Hematopoietic multipotent progenitor cell (in vitro differentiated cells): Measurements from ENCODE around the gene TOLLIP. TPM values are rescaled to one million over a fixed set of nuclear protein-coding genes. Genes with fewer than 3 reads are reported as not detected.
A peak's percentile ranks its signal among the peaks of the same experiment; 100 is the strongest.
"Not testable (repeated sequence)": the region's sequence is repeated elsewhere in the genome, so short reads cannot be mapped to it uniquely, and the experiment has no call there.

ENCODE experiments used
- DNase-seq, 3 donors: peaks; one replicate each; pipeline ENCODE4 v3.0.0-alpha.2; 2011 to 2015; ENCODE audit warnings: low read depth in 2 of 3, low spot score in 2 of 3
- total RNA-seq: library from RNA; depleted of rRNA; stranded (reverse); fragments of >200 nt; gene quantifications from one replicate; pipeline ENCODE4 v1.2.3, GENCODE V29; 2012

TOLLIP gene
- total RNA-seq: 49.3 TPM

DNA sequence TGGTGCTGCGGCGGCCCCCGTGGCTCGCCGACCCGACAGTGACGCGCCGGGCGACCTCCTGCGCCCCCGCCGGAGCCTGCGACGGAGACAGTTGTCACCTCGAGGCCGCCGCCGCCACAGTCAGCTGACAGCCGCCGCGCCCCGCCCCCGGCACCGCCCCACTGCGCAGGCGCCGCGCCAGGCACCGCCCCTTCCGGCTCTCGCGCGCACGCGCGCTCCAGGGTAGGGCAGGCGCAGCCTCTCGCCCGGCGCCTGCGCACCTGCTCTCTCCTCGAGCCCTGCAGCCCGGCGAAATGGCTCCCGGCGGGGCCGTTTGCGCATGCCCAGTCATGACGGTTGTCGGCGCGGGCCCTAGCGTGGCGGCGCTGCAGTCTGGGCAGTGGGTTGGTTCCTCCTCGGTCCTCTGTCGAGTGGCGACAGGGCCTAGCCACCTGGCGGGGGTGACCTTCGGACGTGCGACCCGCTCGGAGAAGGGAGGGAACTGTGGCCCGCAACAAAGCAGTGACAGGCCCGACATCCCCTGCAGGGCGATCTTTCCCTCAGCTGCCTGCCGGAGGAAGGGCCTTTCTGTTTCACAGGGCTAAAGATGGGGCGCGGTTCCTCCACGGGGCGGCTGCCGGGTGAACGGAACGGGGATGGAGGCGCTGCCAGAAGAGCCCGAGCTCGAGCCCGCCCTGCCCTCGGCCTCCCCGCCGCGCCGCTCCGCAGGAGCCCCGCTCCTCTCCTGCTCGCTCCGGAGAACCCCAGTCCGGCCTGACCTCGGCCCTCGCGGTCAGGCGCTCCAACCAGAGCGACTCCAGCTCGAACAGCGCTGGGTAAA is at the start of gene TOLLIP:
Gene TOLLIP, minus strand, starts transcription at position 135 of the 820 bp plus-strand sequence. Its CDS starts 134 bp downstream, at position 1.
- DNase-seq: peak; percentile 93 to 99 (median 95)

DNA sequence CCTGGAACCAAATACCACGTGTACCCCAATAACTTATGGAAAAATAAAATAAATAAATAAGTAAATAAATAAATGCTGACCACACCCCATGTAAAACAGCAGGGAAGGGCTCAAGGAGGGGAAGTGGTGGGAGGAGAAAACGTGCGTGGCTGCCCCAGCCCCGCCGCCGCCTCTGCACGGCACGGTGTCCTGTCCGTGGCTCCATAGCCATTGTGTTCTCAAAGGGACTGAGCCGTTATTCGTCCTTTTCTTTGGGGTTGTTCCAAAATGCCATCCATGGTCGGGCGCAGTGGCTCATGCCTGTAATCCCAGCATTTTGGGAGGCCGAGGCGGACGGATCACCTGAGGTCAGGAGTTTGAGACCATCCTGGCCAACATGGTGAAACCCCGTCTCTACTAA is 49.5 kb upstream of the TOLLIP start:
- not testable (repeated sequence) for DNase-seq

DNA sequence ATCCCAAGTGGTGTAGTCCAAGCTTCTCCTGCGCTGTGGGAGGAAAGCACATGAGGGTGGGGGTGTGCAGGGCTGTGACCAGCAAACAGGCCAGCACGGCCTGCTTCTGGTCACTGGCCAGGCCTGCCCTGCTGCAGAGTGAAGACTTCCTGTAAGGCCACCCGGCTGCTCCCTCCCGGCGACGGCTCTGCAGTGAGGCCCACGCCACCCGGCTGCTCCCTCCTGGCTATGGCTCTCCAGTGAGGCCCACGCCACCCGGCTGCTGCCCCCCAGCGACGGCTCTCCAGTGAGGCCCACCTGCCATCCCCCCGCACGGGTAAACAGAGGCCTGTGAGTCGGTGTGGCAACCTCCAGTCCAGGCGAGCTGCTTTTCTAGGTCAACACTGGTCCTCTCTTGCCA is 48.9 kb upstream of the TOLLIP start:
- DNase-seq: no peak

DNA sequence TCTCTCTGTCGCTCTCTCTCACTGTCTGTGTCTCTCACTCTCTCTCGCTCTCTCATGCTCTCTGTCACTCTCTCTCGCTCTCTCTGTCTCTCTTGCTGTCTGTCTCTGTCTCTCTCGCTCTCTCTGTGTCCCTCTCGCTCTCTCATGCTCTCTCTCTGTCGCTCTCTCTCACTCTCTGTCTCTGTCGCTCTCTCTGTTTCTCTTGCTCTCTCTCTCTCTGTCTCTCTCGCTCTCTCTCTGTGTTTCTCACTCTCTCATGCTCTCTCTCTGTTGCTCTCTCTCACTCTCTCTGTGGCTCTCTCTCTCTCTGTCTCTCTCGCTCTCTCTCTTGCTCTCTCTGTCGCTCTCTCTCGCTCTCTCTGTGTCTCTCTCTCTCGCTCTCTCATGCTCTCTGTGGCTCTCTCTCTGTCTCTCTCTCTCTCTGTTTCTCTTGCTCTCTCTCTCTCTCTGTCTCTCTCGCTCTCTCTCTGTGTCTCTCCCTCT is 47.1 kb upstream of the TOLLIP start:
- no peak for DNase-seq

DNA sequence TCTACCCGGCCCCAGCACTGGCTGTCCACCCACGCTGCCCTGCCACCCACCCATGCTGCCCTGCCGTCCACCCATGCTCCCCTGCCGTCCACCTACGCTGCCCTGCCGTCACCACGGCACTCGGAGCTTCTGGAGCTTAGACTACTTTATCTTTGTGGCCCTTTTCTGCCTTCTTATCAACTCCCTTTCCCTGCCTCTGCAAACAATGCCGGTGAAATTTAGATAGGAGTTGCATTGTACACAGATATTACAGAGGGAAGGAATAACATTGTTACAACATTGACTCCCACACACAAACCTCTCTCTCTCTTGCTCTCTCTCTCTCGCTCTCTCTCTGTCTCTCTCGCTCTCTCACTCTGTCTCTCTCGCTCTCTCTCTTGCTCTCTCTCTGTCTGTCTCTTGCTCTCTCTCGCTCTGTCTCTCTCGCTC is 46.6 kb upstream of the TOLLIP start:
- no peak for DNase-seq

DNA sequence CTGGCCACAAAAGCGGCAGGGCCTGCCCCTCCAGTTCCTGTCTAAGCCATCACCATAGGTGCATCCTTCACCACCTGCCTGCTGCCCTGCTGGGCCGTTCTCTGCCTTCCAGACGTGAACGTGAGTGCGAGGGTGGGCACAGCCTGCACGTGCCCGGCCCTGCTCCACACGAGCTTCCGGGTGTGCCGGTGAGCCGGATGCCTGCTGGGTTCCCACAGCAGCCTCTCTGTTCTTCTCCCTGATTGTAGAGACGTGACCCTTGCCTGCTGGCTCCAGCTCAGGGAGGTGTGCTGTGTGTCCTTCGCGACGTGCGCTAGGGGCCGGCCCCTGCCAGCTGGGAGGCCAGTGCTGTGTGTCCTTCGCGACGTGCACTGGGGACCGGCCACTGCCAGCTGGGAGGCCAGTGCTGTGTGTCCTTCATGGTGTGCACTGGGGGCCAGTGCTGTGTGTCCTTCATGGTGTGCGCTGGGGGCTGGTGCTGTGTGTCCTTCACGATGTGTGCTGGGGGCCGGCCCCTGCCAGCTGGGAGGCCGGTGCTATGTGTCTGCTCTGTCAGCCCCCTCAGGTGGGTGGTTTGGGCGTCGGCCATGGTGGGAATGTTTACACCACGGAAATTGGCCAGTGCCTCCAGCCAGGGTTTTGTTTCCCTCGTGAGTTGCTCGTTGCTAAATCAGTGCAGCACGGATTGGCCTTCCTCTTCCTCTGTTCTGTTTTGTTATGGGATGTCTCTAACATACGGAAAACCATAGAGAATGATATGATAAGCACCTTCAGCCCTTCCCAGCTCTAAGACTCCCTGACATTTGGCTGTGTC is 44.9 kb upstream of the TOLLIP start:
- DNase-seq: no peak

DNA sequence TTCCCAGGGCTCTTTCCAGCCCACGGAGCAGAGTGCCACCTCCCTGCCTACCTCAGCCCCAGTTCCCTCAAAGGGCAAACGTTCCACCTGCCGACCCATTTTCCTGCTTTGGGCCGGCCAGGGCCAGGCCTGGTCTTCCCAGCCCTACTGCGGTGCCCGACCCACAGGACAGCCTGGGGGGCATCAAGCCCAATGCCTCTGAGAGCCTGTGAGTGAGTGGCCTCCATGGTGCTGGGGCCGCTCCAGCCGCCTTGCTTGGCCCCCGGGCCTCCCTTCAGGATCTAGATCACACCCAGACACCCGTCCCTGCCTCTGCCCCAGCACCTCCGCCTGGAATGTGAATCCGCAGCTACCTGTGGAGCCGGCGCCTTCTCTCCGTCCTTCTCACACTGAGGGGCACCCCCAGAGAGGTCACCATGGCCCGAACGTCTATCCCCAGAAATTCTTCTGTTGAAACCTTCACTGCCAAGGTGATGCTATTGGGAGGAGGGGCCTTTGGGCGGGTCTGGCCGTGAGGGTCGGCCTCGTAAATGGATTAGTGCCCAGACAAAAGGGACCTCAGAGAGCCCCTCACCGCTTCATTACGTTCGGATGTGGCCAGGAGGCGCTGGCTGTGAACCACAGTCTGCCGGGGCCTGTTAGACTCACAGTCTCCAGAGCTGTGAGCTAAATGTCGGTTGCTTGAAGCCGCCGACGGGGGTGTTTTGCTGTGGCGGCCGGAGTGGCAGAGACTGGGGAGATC is 44.1 kb upstream of the TOLLIP start:
- DNase-seq: no peak

DNA sequence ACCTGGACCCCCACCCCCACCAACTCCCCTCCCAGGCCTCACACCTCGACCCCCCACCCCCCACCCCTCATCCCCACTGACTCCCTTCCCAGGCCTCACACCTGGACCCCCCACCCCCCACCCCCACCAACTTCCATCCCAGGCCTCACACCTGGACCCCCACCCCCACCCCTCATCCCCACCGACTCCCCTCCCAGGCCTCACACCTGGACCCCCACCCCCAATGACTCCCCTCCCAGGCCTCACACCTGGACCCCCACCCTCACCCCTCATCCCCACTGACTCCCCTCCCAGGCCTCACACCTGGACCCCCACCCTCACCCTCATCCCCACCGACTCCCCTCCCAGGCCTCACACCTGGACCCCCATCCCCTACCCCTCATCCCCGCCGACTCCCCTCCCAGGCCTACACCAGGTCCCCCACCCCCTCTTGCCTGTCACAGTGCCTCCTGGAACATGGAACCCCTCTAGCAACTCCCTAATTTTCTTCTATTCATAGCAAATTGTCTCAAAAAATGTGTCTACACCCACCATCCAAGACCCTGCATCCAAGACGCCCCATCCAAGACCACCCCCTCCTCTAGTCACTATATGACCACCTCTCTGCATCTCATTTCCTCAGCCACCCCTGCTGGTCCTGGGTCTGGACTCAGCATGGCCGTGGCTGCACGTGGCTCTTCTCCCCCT is 43.4 kb upstream of the TOLLIP start:
- DNase-seq: no peak

DNA sequence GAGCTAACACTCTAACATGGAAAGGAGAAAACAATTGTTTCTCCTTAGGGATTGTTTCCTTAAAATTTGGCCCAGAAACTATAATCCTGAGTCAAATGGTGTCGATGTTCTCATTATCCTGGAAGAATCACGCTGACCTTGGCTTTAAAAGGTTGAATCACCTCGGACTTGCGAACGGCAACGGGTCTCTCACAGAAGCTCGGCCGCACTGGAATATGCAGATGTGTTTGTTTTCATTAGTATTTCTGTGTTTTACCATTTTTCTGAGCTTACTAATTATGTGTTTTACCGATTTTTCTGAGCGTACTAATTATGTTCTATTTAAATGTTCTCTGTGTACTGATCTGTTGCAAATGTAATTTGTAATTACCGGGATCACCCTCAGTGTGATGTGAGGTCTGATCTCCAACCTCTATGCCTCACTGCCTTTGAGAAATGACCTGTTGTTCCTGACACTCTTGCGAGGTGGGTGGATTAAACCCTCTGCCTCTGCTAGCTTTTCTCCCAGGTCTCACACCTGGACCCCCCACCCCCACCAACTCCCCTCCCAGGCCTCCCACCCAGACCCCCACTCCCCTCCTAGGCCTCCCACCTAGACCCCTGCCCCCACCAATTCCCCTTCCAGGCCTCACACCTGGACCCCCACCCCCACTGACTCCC is 42.0 kb upstream of the TOLLIP start:
- DNase-seq: no peak

DNA sequence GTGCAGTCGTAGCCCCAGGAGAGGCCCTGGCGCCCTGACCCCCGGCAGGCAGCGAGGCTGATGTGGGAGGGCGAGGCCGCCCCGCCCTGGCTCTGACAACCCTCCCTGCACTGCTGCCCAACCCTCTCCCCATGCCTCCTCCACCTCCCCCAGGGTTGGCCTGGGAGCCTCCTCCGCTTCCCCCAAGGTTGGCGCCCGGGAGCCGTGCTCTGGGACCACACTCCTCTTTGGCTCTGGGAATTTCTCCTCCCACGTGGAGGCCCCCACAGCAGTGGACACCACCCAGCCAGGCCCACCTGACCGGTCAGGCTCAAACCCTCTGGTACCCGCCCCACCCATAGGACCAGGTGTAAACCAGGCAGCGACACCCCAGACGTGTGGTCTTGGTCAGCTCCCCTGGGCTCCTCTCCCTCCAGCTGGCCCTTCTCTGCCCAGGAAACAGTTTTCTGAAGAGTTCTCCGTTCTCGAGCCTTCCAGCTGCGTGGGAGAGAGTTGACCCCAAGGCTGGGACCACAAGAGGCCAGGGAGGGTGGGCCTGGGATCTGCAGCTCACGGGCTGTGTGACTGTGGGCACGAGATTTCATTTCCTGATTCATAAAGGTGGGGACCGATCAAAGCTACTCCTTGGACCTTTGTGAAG is 40.8 kb upstream of the TOLLIP start:
- no peak for DNase-seq

DNA sequence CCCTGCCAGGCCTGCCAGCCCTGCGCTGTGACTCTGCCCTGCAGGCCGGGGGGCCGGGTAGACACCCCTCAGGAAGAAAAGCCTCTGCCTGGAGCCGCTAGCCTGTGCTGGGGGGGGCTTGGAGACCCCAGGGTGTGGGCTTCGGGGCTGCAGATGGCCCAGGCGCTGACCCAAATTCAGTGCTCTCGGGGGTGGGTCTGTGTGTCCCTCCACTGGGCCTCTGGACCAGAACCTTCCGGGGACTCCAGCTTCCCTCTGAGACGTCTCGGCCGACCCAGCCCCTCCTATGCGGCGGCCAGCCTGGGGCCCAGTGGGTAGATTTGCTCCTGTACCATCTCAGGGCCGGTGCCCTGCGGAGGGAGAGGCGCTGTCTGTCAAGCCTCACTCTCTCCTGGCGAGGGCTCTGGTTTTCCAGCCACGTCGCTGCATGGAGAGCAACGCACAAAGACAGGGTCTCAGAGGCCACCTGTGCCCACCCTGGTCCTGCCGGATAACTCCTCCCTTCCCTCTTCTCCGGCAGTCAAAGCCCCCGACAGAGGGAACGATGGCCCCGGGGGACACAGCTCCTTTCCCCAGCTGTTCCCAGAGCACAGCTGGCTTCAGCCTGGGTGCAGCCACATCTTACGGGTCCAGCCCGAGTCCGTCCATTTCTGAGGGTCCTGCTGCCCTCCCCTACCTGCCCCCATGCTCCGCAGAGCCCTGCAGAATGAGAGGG is 40.1 kb upstream of the TOLLIP start:
- no peak for DNase-seq

DNA sequence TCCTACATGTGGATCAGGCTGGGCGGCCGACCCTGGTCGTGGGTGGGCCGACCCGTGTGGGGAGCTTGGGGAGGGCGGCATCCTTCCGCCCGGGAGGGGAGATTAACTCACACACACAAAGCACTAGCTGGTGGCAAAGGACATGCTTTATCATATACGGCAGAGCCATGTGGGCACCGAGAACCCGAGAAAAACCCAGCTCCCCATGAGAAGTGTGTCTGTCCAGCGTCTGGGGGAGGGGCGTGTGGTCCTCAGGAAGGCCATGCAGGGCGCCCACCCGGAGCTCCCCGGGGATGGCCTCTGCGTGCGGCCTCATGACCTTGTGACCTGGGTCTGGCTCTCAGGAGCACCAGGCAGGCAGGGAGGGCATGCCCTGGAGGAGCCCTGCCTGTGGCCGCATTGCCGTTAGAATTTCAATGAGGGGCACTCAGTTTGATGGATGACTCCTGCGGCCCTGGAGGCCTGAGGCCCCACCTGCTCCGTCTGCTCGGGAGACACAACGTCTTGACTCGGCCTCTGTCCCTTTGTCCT is 39.4 kb upstream of the TOLLIP start:
- DNase-seq: no peak

DNA sequence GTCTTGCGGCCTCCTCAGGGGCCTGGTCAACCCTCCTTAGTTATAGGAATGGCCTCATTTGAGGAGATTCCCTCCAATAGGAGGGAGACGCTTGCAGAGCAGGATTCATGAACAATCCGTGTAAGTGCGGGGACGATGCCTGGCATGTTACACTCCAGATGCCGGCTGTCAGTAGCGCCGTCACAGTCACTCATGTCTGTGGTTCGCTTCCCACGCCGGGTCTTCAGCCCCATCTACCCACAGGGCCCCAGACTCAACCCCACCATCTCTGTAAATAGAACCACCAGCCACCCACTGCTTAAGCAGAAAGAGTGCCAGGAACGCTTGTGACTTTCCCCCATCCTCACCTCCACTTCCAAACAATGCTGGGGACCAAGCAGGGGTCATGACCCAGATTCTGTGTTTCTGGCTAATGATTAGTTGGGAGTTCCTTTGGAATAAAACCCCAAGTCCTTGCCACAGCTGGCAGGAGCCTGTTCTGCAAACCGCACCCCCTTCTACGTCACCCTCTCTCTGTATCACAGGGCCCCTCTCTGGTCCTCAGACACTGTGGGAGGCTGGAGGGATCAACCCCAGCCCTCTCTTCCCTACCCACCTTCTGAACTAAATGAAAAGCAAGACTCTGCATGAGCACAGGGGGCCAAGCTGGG is 38.8 kb upstream of the TOLLIP start:
- no peak for DNase-seq

DNA sequence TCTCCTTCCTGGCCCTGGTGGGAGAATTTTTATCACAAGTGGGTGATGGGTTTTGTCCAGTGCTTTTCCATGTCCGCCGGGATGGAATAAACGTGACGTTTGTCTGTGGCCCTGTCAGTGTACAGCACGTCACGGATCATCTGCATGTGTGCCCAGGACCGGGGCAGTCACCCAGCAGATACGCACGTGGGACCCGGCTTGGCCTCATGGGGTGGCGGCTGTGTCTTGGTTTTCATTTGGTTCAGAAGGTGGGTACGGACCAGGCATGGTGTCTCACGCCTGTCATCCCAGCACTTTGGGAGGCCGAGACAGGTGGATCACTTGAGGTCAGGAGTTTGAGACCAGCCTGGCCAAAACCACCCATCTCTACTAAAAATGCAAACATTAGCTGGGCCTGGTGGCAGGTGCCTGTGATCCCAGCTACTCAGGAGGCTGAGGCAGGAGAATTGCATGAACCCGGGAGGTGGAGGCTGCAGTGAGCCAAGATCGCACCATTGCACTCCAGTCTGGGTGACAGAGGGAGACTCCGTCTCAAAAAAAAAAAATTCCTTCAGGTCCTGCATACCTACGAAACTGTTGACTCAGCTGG is 38.1 kb upstream of the TOLLIP start:
- not testable (repeated sequence) for DNase-seq

DNA sequence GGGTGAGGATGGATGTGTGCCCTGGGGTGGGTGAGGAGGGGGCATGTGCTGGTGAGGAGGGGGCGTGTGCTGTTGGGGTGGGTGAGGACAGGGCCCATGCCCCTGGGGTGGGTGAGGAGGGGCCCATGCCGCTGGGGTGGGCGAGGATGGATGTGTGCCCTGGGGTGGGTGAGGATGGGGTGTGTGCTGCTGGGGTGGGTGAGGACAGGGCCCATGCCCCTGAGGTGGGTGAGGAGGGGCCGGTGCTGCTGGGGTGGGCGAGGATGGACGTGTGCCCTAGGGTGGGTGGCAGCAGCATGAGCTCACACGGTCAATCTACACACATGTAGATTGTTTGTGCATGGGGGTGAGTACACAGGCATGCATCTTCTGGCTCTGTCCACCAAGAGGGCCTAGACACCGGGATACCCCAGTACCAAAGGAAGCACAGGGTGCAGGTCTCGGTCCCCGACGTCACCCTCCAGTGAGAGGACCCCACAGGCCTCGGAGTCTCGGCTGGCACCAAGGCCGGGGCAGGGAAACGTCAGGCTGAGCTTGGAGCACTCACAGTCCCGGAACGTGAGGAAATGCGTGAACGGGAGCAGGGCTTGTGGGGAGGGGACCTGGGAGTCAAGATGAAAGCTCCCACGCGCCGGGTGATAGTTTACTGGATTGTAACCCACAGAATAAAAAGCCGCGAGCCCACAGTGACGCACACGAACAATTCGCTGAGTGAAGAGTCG is 37.4 kb upstream of the TOLLIP start:
- DNase-seq: no peak

DNA sequence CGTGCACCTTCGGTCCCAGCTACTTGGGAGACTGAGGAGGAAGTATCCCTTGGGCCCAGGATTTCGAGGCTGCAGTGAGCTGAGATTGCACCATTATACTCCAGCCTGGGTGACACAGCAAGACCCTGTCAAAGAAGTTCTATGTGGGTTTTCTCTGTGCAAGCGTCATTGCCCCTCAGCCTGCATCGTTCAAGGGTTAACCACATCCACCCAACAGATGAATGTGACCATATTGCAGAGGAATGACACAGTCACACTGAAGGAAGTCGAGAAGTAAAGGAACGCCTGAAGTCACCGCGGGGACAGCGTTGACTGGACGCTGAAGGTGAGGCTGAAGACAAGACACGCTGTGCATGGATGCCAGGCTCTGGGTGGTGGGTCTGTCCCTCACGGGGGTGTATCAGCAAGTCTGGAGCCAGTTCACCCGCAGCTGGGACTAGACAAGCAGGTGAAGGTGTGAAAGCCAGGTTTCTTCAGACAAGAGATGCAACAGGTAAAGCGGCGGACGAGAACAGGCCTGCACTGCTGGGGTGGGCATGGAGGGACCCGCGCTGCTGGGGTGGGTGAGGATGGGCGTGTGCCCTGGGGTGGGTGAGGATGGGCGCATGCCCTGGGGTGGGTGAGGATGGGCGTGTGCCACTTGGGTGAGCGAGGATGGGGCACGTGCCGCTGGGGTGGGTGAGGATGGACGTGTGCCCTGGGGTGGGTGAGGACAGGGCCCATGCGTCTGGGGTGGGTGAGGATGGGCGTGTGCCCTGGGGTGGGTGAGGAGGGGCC is 36.5 kb upstream of the TOLLIP start:
- no peak for DNase-seq
